HEK293T (cell line): ENCODE data around the gene HTRA3.

Experiments
- BHLHE40 ChIP-seq: fragments of 450-650 bp; IDR thresholded peaks from 2 replicates; pipeline ENCODE4 v1.6.1; 2016; ENCODE audit warnings: mild to moderate bottlenecking, moderate library complexity, borderline replicate concordance
- CTBP1 ChIP-seq: fragments of 450-650 bp; IDR thresholded peaks from 2 replicates; pipeline ENCODE4 v1.6.1; 2016; ENCODE audit warnings: borderline replicate concordance
- ELF4 ChIP-seq: fragments of 450-650 bp; IDR thresholded peaks from 2 replicates; pipeline ENCODE4 v1.6.1; 2017; ENCODE audit warnings: antibody characterized with exemption
- FOXK2 ChIP-seq: fragments of 450-650 bp; IDR thresholded peaks from 2 replicates; pipeline ENCODE4 v1.6.1; 2016; ENCODE audit warnings: mild to moderate bottlenecking
- FOXM1 ChIP-seq: fragments of 450-650 bp; IDR thresholded peaks from 2 replicates; pipeline ENCODE4 v1.6.1; 2017; ENCODE audit warnings: mild to moderate bottlenecking, borderline replicate concordance
- HDGF ChIP-seq: fragments of 450-650 bp; IDR thresholded peaks from 2 replicates; pipeline ENCODE4 v1.6.1; 2017; ENCODE audit warnings: antibody characterized with exemption, borderline replicate concordance
- LEF1 ChIP-seq: fragments of 450-650 bp; IDR thresholded peaks from 2 replicates; pipeline ENCODE4 v1.6.1; 2017; ENCODE audit warnings: mild to moderate bottlenecking, borderline replicate concordance
- SUZ12 ChIP-seq: fragments of 450-650 bp; IDR thresholded peaks from 2 replicates; pipeline ENCODE4 v1.6.1; 2016; ENCODE audit warnings: mild to moderate bottlenecking
- TARDBP ChIP-seq: fragments of 450-650 bp; IDR thresholded peaks from 2 replicates; pipeline ENCODE4 v1.6.1; 2016

DNA sequence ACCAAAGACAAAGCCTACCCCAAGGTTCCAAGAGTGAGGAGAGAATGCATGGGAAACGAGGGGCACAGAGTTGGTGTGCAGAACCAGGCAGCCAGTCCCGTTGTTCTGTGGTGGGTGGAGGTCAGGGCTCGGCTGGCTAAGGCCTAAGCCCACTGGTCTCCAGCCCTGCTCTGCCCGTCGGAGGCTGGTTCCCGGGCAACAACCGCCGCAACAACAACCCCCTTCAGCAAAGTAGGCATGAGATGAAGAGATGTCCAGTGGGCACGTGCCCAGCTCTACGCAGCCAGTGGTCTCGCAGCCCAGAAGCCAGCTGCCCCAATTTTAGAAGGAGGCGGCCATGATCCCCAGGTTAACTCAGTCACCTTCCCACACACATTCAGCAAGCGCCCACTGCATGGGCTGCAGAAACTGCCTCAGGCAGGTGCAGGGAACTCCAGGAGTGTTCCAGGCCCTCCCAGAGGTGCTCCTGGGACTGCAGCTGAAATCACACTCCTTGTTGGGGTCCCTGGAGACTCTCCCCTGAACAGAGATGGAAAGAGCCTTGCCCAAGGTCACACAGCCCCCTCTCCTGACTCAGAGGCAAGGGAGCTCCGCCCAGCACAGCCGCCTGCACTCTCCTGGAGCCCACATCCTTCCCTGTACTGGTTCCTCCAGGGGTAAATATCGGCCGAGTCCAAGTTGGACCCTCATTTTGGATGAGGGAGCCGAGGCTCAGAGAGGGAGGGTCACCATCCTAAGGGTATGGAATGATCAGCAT lies 25.4 kb upstream of the HTRA3 start:
- TF ChIP-seq SUZ12 (no peak), FOXK2 (no peak), CTBP1 (no peak), FOXM1 (no peak), LEF1 (no peak), ELF4 (no peak), BHLHE40 (no peak), TARDBP (no peak), HDGF (no peak)
